ENCODE measurements around the gene FASLG.

GRCh38 chr1:172704001-172704400, 45.1 kb downstream of the FASLG start:
- TF ChIP-seq POLR2A (IDR thresholded peaks at IDR 0.05) (no peak), CTCF (IDR thresholded peaks at IDR 0.05) (no peak), EP300 (IDR thresholded peaks at IDR 0.05) (no peak)

Data from ovary (tissue), 3 donors.